H7 (cell line): ENCODE results near the gene PBX4. TPM values are rescaled to one million over a fixed set of nuclear protein-coding genes. Genes with fewer than 3 reads are reported as not detected.
A peak's percentile ranks its signal among the peaks of the same experiment; 100 is the strongest.

ENCODE experiments used
- DNase-seq: peaks from one replicate; pipeline ENCODE4 v3.0.0; 2012
- H3K27me3 ChIP-seq: 2 replicates; pipeline ENCODE4 v1.6.0; 2011; ENCODE audit warnings: mild to moderate bottlenecking, low read length; ENCODE audit not compliant: control insufficient read depth, insufficient read depth
- H3K36me3 ChIP-seq: replicated peaks from 2 replicates; pipeline ENCODE4 v1.5.1; 2011; ENCODE audit warnings: low read length; ENCODE audit not compliant: control insufficient read depth, insufficient read depth
- H3K4me3 ChIP-seq: 2 replicates; pipeline ENCODE4 v1.5.1; 2011; ENCODE audit warnings: low read depth, mild to moderate bottlenecking, control low read depth, low read length, moderate library complexity; ENCODE audit not compliant: insufficient read depth
- total RNA-seq: library from RNA; depleted of rRNA; stranded (reverse); fragments of >200 nt; shearing (Covaris generic); gene quantifications from 2 replicates; pipeline ENCODE4 v1.2.3, GENCODE V29; 2014

The PBX4 gene
- total RNA-seq, 1 experiment from 2014 or later = 0.94 TPM

GRCh38 chr19:19530889-19531288 lies 87.6 kb downstream of the PBX4 start:
- DNase-seq = no peak
- Histone ChIP-seq H3K36me3 (peaks cover 6% of the 10 kb centered on the region), H3K27me3 (no peaks in the 10 kb centered on the region), H3K4me3 (no peak overlapping the region)

GRCh38 chr19:19530423-19530804 lies 88.1 kb downstream of the PBX4 start:
- H3K36me3 ChIP-seq = peaks cover 6% of the 10 kb centered on the region
- peak; percentile 85 for DNase-seq

GRCh38 chr19:19529783-19530422 lies 88.6 kb downstream of the PBX4 start:
- no peak for DNase-seq
- peaks cover 7% of the 10 kb centered on the region for H3K36me3 ChIP-seq
- H3K4me3 ChIP-seq = no peak overlapping the region
- H3K27me3 ChIP-seq = no peaks in the 10 kb centered on the region

More at GRCh38 chr19:19530423-19530804, 88.1 kb downstream of the PBX4 start:
- Histone ChIP-seq H3K4me3 (no peak overlapping the region), H3K27me3 (no peaks in the 10 kb centered on the region)

- H3K27me3 ChIP-seq = no peaks in the 10 kb centered on the region
- peaks cover 7% of the 10 kb centered on the region for H3K36me3 ChIP-seq
- H3K4me3 ChIP-seq = peak within 1 kb of the TSS; percentile 26
- DNase-seq = peak; percentile 86
Measured at GRCh38 chr19:19528721-19529490, 89.6 kb downstream of the PBX4 start, which contains the start of gene YJEFN3. Gene YJEFN3 (plus strand): TSS chr19:19528911. CDS start chr19:19528933, 22 bp downstream.

GRCh38 chr19:19527674-19528625 lies 90.5 kb downstream of the PBX4 start:
- Histone ChIP-seq H3K36me3 (peaks cover 7% of the 10 kb centered on the region), H3K4me3 (no peak overlapping the region), H3K27me3 (no peaks in the 10 kb centered on the region)
- no peak for DNase-seq

- Histone ChIP-seq H3K36me3 (peaks cover 7% of the 10 kb centered on the region), H3K4me3 (no peak overlapping the region), H3K27me3 (no peaks in the 10 kb centered on the region)
- no peak for DNase-seq
Measured at GRCh38 chr19:19527371-19527656, 91.2 kb downstream of the PBX4 start.

- DNase-seq = no peak
- H3K4me3 ChIP-seq = no peak overlapping the region
- no peaks in the 10 kb centered on the region for H3K27me3 ChIP-seq
- peaks cover 7% of the 10 kb centered on the region for H3K36me3 ChIP-seq
Measured at GRCh38 chr19:19526581-19527370, 91.7 kb downstream of the PBX4 start.

- H3K27me3 ChIP-seq = no peaks in the 10 kb centered on the region
- H3K4me3 ChIP-seq = no peak overlapping the region
- H3K36me3 ChIP-seq = peaks cover 8% of the 10 kb centered on the region
- peak; percentile 79 for DNase-seq
Measured at GRCh38 chr19:19525611-19526380, 92.7 kb downstream of the PBX4 start.

- DNase-seq = no peak
- Histone ChIP-seq H3K4me3 (no peak overlapping the region), H3K36me3 (peaks cover 13% of the 10 kb centered on the region), H3K27me3 (no peaks in the 10 kb centered on the region)
Measured at GRCh38 chr19:19524053-19524452, 94.4 kb downstream of the PBX4 start.

- H3K27me3 ChIP-seq = no peaks in the 10 kb centered on the region
- H3K4me3 ChIP-seq = no peak overlapping the region
- no peak for DNase-seq
- H3K36me3 ChIP-seq = peaks cover 14% of the 10 kb centered on the region
Measured at GRCh38 chr19:19523177-19523576, 95.3 kb downstream of the PBX4 start.

GRCh38 chr19:19520989-19521388 lies 97.5 kb downstream of the PBX4 start:
- DNase-seq = no peak
- Histone ChIP-seq H3K4me3 (no peak overlapping the region), H3K27me3 (no peaks in the 10 kb centered on the region), H3K36me3 (peaks cover 12% of the 10 kb centered on the region)

GRCh38 chr19:19517235-19517619 lies 101.3 kb downstream of the PBX4 start:
- H3K27me3 ChIP-seq = no peaks in the 10 kb centered on the region
- no peak overlapping the region; the same call in 1 of the 2 replicates for H3K4me3 ChIP-seq

GRCh38 chr19:19515642-19516519 lies 102.6 kb downstream of the PBX4 start, which contains the start of gene NDUFA13:
Gene NDUFA13 (plus strand): TSS chr19:19516225. CDS start chr19:19516239, 14 bp downstream.
- Histone ChIP-seq H3K36me3 (peaks cover 11% of the 10 kb centered on the region), H3K27me3 (no peaks in the 10 kb centered on the region), H3K4me3 (peak within 1 kb of the TSS; percentile 64)
- peak; percentile 97 for DNase-seq

More at GRCh38 chr19:19517235-19517619, 101.3 kb downstream of the PBX4 start:
- peaks cover 11% of the 10 kb centered on the region for H3K36me3 ChIP-seq
- DNase-seq = no peak
